Left ventricle myocardium inferior (tissue), 1 donor: ENCODE results near the gene SEC31B. TPM values are rescaled to one million over a fixed set of nuclear protein-coding genes. Genes with fewer than 3 reads are reported as not detected.
A peak's percentile ranks its signal among the peaks of the same experiment; 100 is the strongest.

Experiments
- DNase-seq: peaks from one replicate; pipeline ENCODE4 v3.0.0-alpha.2; 2020
- H3K27ac ChIP-seq: fragments of 200-600 bp; replicated peaks from 2 replicates; pipeline ENCODE4 v1.8.0; 2021
- H3K27me3 ChIP-seq: fragments of 200-600 bp; 2 replicates; pipeline ENCODE4 v1.8.0; 2021; ENCODE audit warnings: low read depth
- H3K36me3 ChIP-seq: fragments of 200-600 bp; 2 replicates; pipeline ENCODE4 v1.8.0; 2021
- H3K4me1 ChIP-seq: fragments of 200-600 bp; 2 replicates; pipeline ENCODE4 v1.8.0; 2021
- H3K4me3 ChIP-seq: fragments of 200-600 bp; 2 replicates; pipeline ENCODE4 v1.8.0; 2021; ENCODE audit warnings: mild to moderate bottlenecking, moderate library complexity
- H3K9me3 ChIP-seq: fragments of 200-600 bp; replicated peaks from 2 replicates; pipeline ENCODE4 v1.8.0; 2021
- intact Hi-C: fragments of 100-400 bp; cut with micrococcal nuclease; formaldehyde crosslinking; loops from one replicate; pipeline ENCODE4 v1.11.0; 2022
- total RNA-seq: library from RNA; stranded (reverse); fragmentation: NEBNext Ultra II Directional; extraction: Animal tissue kit (Norgen Biotek cat#: 25700); gene quantifications from one replicate; pipeline ENCODE4 v1.2.1, GENCODE V29; 2021
- TF ChIP-seq, protein P1 (sequence below): fragments of 200-600 bp; IDR thresholded peaks from 2 replicates; pipeline ENCODE4 v1.8.0; 2021; ENCODE audit warnings: antibody characterized with exemption, mild to moderate bottlenecking, borderline replicate concordance
- donor health status: DM: no; HTN: yes; CAD: no; lungs with severe emphysema.

SEC31B gene
- total RNA-seq, 1 donor from 2014 or later, result 8.8 TPM

DNA sequence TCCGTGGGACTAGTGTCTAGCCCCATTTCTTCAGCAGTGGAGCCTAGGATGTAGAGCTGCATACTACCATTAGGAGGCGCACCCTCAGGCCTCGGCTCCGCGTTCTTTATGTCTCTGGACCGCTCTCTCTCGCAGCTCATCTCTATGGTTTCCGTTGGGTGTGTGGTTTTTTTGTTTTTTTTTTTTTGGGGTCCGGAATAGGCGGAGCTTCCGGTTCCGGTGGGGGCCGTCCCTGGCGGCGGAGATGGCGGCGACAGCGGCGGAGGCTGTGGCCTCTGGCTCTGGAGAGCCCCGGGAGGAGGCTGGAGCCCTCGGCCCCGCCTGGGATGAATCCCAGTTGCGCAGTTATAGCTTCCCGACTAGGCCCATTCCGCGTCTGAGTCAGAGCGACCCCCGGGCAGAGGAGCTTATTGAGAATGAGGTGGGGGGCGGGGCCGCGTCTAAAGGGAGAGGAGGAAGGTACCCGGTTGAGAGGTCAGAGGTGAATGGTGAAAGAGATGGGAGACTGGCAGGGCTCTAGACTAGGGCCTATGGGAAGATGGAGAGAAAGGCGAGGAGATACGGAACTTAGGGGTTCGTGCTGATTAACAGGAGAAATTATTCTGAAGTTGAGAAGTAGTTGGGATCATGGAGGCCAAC, 16.2 kb upstream of the SEC31B start, which contains the start of gene HIF1AN:
TSS of gene HIF1AN (plus strand) at position 229 of the 639 bp plus-strand sequence. CDS start at position 245, 16 bp downstream.
- peak within 1 kb of the TSS; percentile 83 for H3K27ac ChIP-seq
- peaks cover 34% of the 10 kb centered on the region for H3K36me3 ChIP-seq
- peak within 1 kb of the TSS; percentile 86 for H3K4me3 ChIP-seq
- intact Hi-C loops, result no loop called here
- H3K9me3 ChIP-seq, result no peaks in the 10 kb centered on the region
- DNase-seq, result peak; percentile 87
- TF ChIP-seq, protein P1, sequence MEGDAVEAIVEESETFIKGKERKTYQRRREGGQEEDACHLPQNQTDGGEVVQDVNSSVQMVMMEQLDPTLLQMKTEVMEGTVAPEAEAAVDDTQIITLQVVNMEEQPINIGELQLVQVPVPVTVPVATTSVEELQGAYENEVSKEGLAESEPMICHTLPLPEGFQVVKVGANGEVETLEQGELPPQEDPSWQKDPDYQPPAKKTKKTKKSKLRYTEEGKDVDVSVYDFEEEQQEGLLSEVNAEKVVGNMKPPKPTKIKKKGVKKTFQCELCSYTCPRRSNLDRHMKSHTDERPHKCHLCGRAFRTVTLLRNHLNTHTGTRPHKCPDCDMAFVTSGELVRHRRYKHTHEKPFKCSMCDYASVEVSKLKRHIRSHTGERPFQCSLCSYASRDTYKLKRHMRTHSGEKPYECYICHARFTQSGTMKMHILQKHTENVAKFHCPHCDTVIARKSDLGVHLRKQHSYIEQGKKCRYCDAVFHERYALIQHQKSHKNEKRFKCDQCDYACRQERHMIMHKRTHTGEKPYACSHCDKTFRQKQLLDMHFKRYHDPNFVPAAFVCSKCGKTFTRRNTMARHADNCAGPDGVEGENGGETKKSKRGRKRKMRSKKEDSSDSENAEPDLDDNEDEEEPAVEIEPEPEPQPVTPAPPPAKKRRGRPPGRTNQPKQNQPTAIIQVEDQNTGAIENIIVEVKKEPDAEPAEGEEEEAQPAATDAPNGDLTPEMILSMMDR, result peak; percentile 97
- peaks cover 36% of the 10 kb centered on the region for H3K4me1 ChIP-seq
- H3K27me3 ChIP-seq, result no peaks in the 10 kb centered on the region

DNA sequence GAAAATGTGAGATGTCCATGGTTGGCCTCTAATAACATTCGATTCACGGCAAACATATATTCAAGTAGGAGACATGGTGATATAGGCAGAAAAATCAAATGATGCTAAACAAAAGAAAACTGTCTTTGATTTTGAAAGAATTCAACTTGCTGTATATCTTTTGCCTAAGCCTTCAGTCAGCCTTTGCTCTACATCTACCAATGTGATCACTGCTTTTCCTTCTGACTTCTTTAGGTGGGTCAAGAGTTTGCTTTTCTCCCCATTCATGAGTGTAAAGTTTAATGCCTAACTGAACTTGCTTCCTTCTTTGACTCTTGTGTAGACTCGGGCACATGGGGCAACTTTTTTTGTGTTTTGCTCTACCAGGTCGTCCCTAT, 15.7 kb upstream of the SEC31B start:
- no peaks in the 10 kb centered on the region for H3K27me3 ChIP-seq
- H3K4me3 ChIP-seq, result peak overlapping the region; percentile 86
- H3K4me1 ChIP-seq, result peaks cover 36% of the 10 kb centered on the region
- H3K9me3 ChIP-seq, result no peaks in the 10 kb centered on the region
- intact Hi-C loops, result no loop called here
- H3K27ac ChIP-seq, result peak overlapping the region; percentile 83
- DNase-seq, result no peak
- TF ChIP-seq, protein P1, result no peak
- H3K36me3 ChIP-seq, result peaks cover 29% of the 10 kb centered on the region

DNA sequence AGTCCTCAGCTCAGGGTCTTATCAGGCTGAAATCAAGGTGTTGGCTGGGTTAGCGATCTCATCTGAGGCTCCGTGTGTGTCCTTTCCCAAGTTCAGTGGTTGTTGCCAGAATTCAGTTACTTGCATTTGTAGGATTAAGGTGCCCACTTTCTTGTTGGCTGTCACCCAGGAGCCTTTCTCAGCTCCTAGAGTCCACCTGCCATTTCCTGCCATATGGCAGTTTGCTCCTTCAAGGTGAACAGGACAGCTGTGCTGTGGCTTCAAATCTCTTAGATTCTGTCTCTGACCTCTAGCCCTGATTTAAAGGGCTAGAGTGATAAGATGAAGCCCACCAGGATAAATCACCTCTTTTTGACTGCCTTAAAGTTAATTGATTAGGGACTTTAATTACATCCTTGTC, 15.1 kb upstream of the SEC31B start:
- Histone ChIP-seq H3K4me1 (peaks cover 42% of the 10 kb centered on the region), H3K27me3 (no peaks in the 10 kb centered on the region), H3K4me3 (no peak overlapping the region), H3K9me3 (no peaks in the 10 kb centered on the region), H3K27ac (peak overlapping the region; percentile 83), H3K36me3 (peaks cover 23% of the 10 kb centered on the region)
- DNase-seq, result no peak
- intact Hi-C loops, result no loop called here
- TF ChIP-seq, protein P1, result no peak

DNA sequence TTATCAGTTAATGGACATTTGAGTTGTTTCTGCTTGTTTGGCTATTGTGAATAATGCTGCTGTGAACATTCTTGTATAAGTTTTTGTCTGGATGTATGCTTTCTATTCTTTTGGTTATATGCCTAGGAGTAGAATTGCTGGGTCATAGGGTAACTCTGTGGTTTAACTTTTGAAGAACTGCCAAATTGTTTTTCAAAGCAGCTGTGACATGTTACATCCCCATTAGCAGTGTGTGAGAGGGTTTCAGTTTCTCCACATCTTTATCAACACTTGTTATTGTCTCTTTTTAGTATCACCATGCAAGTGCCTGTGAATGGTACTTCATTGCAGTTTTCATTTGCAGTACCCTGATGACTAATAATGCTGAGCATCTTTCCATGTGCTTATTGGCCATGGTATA, 12.1 kb upstream of the SEC31B start:
- TF ChIP-seq, protein P1, result no peak
- peaks cover 11% of the 10 kb centered on the region for H3K36me3 ChIP-seq
- H3K9me3 ChIP-seq, result no peaks in the 10 kb centered on the region
- H3K4me3 ChIP-seq, result no peak overlapping the region
- H3K27ac ChIP-seq, result no peak overlapping the region
- peaks cover 56% of the 10 kb centered on the region for H3K4me1 ChIP-seq
- intact Hi-C loops, result no loop called here
- DNase-seq, result no peak
- no peaks in the 10 kb centered on the region for H3K27me3 ChIP-seq

DNA sequence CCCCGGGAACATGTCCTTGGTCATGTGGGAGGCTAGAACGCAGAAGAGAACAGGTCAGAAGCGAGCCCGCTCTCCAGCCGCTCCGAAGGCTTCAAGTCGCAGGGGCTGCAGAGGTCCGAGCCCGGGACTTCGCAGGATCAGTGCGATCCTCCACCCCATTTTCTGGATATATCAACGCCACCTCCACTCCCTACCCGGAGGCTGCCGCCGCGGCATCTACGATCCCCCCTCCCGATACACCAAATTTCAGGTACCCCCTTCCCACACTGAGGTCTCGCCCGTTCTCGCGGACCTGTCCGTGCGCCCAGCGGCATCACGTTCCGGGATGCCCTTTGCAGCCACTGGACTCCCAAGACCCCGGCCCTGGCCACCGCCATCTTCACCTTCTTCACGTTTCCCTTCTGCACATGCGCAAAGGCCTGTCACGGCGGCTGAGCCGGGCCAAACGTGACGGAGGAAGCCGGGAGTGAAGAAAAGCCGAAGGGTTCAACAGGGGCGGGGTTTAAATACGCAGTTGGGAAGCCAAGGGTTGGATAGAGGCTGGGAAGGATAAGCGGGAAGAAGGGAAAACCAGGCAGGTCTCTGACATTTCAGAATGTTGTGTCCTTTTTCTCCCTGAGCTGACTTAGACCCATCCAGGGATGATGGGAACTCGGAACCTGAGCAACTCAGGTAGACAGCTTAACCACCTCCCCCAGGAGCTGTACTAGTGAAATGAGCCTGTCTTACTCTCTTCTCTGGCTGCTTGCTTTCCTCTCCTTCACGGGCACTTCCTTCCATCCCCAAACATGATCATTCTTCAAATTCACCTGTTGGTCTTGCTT, 10.0 kb upstream of the SEC31B start, which contains the start of gene NDUFB8:
TSS of gene NDUFB8 (minus strand) at position 397 of the 824 bp plus-strand sequence. CDS start at position 377, 20 bp downstream.
- Histone ChIP-seq H3K4me1 (peaks cover 43% of the 10 kb centered on the region), H3K9me3 (no peaks in the 10 kb centered on the region), H3K27ac (peak within 1 kb of the TSS; percentile 90), H3K27me3 (no peaks in the 10 kb centered on the region), H3K36me3 (peaks cover 30% of the 10 kb centered on the region), H3K4me3 (peak within 1 kb of the TSS; percentile 75)
- intact Hi-C loops, result no loop called here
- peak; percentile 91 for DNase-seq
- TF ChIP-seq, protein P1, result no peak
